HG03064 (cell line): ENCODE data around the gene CRADD.
"Not testable (repeated sequence)": the region's sequence is repeated elsewhere in the genome, so short reads cannot be mapped to it uniquely, and the experiment has no call there.

Source experiments
- ATAC-seq: cut with Tn5 transposase; IDR thresholded peaks from one replicate; pipeline ENCODE4 v1.9.1; 2021; ENCODE audit warnings: low read depth; ENCODE audit not compliant: unreplicated experiment

The CRADD gene

GRCh38 chr12:93705237-93705636 lies 28.1 kb downstream of the CRADD start:
- ATAC-seq: no peak

GRCh38 chr12:93706387-93706786 lies 29.2 kb downstream of the CRADD start:
- ATAC-seq: no peak

GRCh38 chr12:93706824-93707223 lies 29.6 kb downstream of the CRADD start:
- no peak for ATAC-seq

- ATAC-seq: no peak
Observed at GRCh38 chr12:93707836-93708235, 30.7 kb downstream of the CRADD start.

- no peak for ATAC-seq
Observed at GRCh38 chr12:93708952-93709351, 31.8 kb downstream of the CRADD start.

- ATAC-seq: no peak
Observed at GRCh38 chr12:93709386-93709785, 32.2 kb downstream of the CRADD start.

- ATAC-seq: no peak
Observed at GRCh38 chr12:93710574-93710926, 33.4 kb downstream of the CRADD start.

- not testable (repeated sequence) for ATAC-seq
Observed at GRCh38 chr12:93711502-93711901, 34.3 kb downstream of the CRADD start.

GRCh38 chr12:93712200-93712599 lies 35.0 kb downstream of the CRADD start:
- ATAC-seq: no peak

GRCh38 chr12:93713060-93713459 lies 35.9 kb downstream of the CRADD start:
- ATAC-seq: no peak

- no peak for ATAC-seq
Observed at GRCh38 chr12:93713800-93714199, 36.6 kb downstream of the CRADD start.

GRCh38 chr12:93714382-93714781 lies 37.2 kb downstream of the CRADD start:
- ATAC-seq: no peak

- no peak for ATAC-seq
Observed at GRCh38 chr12:93719710-93720109, 42.5 kb downstream of the CRADD start.

- no peak for ATAC-seq
Observed at GRCh38 chr12:93720559-93720958, 43.4 kb downstream of the CRADD start.

- no peak for ATAC-seq
Observed at GRCh38 chr12:93722179-93722578, 45.0 kb downstream of the CRADD start.

GRCh38 chr12:93722835-93723567 lies 45.8 kb downstream of the CRADD start:
- no peak for ATAC-seq

GRCh38 chr12:93723568-93723930 lies 46.4 kb downstream of the CRADD start:
- no peak for ATAC-seq

- ATAC-seq: no peak
Observed at GRCh38 chr12:93725531-93725930, 48.4 kb downstream of the CRADD start.

GRCh38 chr12:93727195-93727811 lies 50.1 kb downstream of the CRADD start:
- ATAC-seq: no peak

- no peak for ATAC-seq
Observed at GRCh38 chr12:93727911-93728310, 50.7 kb downstream of the CRADD start.

GRCh38 chr12:93729934-93730333 lies 52.8 kb downstream of the CRADD start:
- no peak for ATAC-seq

GRCh38 chr12:93733358-93733757 lies 56.2 kb downstream of the CRADD start:
- no peak for ATAC-seq
